GM23338 (cell line): ENCODE measurements around the gene VPS8. TPM values are rescaled to one million over a fixed set of nuclear protein-coding genes. Genes with fewer than 3 reads are reported as not detected.

Source experiments
- ATAC-seq: fragments of 200-7000 bp; cut with Tn5 transposase; 3 replicates; pipeline ENCODE4 v1.9.1; 2020
- DNase-seq: peaks from one replicate; pipeline ENCODE4 v3.0.0-alpha.2; 2015; ENCODE audit warnings: low spot score
- H2AFZ ChIP-seq: fragments of 200-600 bp; sonication (generic); 2 replicates; pipeline ENCODE4 v1.8.0; 2016; ENCODE audit warnings: antibody characterized with exemption, mild to moderate bottlenecking, moderate library complexity
- H3F3A ChIP-seq: fragments of 200-600 bp; sonication (generic); replicated peaks from 2 replicates; pipeline ENCODE4 v1.8.0; 2017; ENCODE audit warnings: antibody characterized with exemption, mixed run types, low read depth
- H3K27ac ChIP-seq: fragments of 200-600 bp; sonication (generic); 2 replicates; pipeline ENCODE4 v1.6.1; 2016; ENCODE audit warnings: low read depth
- H3K27me3 ChIP-seq: fragments of 200-600 bp; sonication (generic); 2 replicates; pipeline ENCODE4 v1.8.0; 2016; ENCODE audit warnings: mild to moderate bottlenecking, mixed run types, moderate library complexity; ENCODE audit not compliant: insufficient read depth
- H3K36me3 ChIP-seq: fragments of 200-600 bp; sonication (generic); 2 replicates; pipeline ENCODE4 v1.8.0; 2016; ENCODE audit warnings: mild to moderate bottlenecking; ENCODE audit not compliant: insufficient read depth
- H3K4me1 ChIP-seq: fragments of 200-600 bp; sonication (generic); 2 replicates; pipeline ENCODE4 v1.8.0; 2016; ENCODE audit warnings: mild to moderate bottlenecking, moderate library complexity; ENCODE audit not compliant: insufficient read depth
- H3K4me2 ChIP-seq: fragments of 200-600 bp; sonication (generic); 2 replicates; pipeline ENCODE4 v1.7.1; 2017; ENCODE audit warnings: mixed run types
- H3K4me3 ChIP-seq: fragments of 200-600 bp; sonication (generic); 2 replicates; pipeline ENCODE4 v1.6.1; 2016; ENCODE audit warnings: mixed run types
- H3K79me2 ChIP-seq: fragments of 200-600 bp; sonication (generic); replicated peaks from 2 replicates; pipeline ENCODE4 v1.8.0; 2017; ENCODE audit warnings: mild to moderate bottlenecking; ENCODE audit not compliant: insufficient read depth
- H3K9me2 ChIP-seq: fragments of 200-600 bp; sonication (generic); 2 replicates; pipeline ENCODE4 v1.8.0; 2017; ENCODE audit not compliant: insufficient read depth
- H4K20me1 ChIP-seq: fragments of 200-600 bp; sonication (generic); replicated peaks from 2 replicates; pipeline ENCODE4 v1.8.0; 2017; ENCODE audit warnings: mild to moderate bottlenecking; ENCODE audit not compliant: insufficient read depth
- H3K27ac Mint-ChIP-seq: 2 replicates; pipeline ENCODE4 v1.8.0; 2020; ENCODE audit warnings: inconsistent platforms, mild to moderate bottlenecking, moderate library complexity, mixed read lengths
- H3K27me3 Mint-ChIP-seq: 3 replicates; pipeline ENCODE4 v1.8.0; 2022; ENCODE audit warnings: low read depth, mild to moderate bottlenecking, moderate library complexity, mixed read lengths, inconsistent platforms; ENCODE audit not compliant: insufficient read depth, poor library complexity
- H3K36me3 Mint-ChIP-seq: 3 replicates; pipeline ENCODE4 v1.8.0; 2021; ENCODE audit warnings: low read depth, mild to moderate bottlenecking, inconsistent platforms, moderate library complexity, mixed read lengths
- H3K4me1 Mint-ChIP-seq: 3 replicates; pipeline ENCODE4 v1.8.0; 2020; ENCODE audit warnings: mild to moderate bottlenecking, inconsistent platforms, mixed read lengths
- H3K4me3 Mint-ChIP-seq: 3 replicates; pipeline ENCODE4 v1.8.0; 2021; ENCODE audit warnings: moderate library complexity, mild to moderate bottlenecking, inconsistent platforms, mixed read lengths
- H3K9me3 Mint-ChIP-seq: 3 replicates; pipeline ENCODE4 v1.8.0; 2020; ENCODE audit warnings: moderate library complexity, mild to moderate bottlenecking, inconsistent platforms, mixed read lengths
- ETS1 ChIP-seq: IDR thresholded peaks from 2 replicates; pipeline ENCODE4 v1.6.1; 2016; ENCODE audit warnings: antibody characterized with exemption
- JUNB ChIP-seq: IDR thresholded peaks from one replicate; pipeline ENCODE4 v1.6.1; 2016; ENCODE audit warnings: antibody characterized with exemption; ENCODE audit not compliant: unreplicated experiment
- ZNF331 ChIP-seq: fragments of 250-450 bp; sonication (Bioruptor Pico); IDR thresholded peaks from 2 replicates; pipeline ENCODE4 v1.5.0; 2020; ENCODE audit warnings: low read depth, mild to moderate bottlenecking, moderate library complexity
- ZNF462 ChIP-seq: fragments of 250-450 bp; sonication (Bioruptor Pico); IDR thresholded peaks from 2 replicates; pipeline ENCODE4 v1.5.0; 2020; ENCODE audit warnings: mild to moderate bottlenecking, moderate library complexity
- polyA plus RNA-seq: library from polyadenylated mRNA; unstranded; fragments of >200 nt; fragmentation: Nextera tagmentation; extraction: Ambion mirVana; gene quantifications from 2 replicates; pipeline ENCODE4 v1.2.1, GENCODE V29; 2016
- total RNA-seq: library from RNA; depleted of rRNA; stranded (reverse); fragments of >200 nt; shearing (Covaris generic); gene quantifications from 2 replicates; pipeline ENCODE4 v1.2.3, GENCODE V29; 2014

VPS8 gene
- total and polyA plus RNA-seq, 2 experiments from 2014 or later, result 17.3 to 45.5 TPM

GRCh38 chr3:184822081-184822480 lies 10.1 kb downstream of the VPS8 start (continued):
- TF ChIP-seq ZNF462 (CRISPR knock-in tag) (no peak), ETS1 (no peak)

GRCh38 chr3:184822654-184823053 lies 10.7 kb downstream of the VPS8 start:
- H2AFZ ChIP-seq, result no peak overlapping the region
- Mint-ChIP-seq H3K9me3 (no peaks in the 10 kb centered on the region), H3K4me1 (no peaks in the 10 kb centered on the region), H3K27ac (no peak overlapping the region), H3K4me3 (no peak overlapping the region), H3K27me3 (no peaks in the 10 kb centered on the region), H3K36me3 (no peaks in the 10 kb centered on the region)
- no peak overlapping the region for H3K27ac ChIP-seq
- TF ChIP-seq ZNF331 (no peak), ETS1 (no peak), JUNB (no peak)
- H3K4me1 ChIP-seq, result no peaks in the 10 kb centered on the region
- no peaks in the 10 kb centered on the region; the same call in 1 of the 2 replicates for H3K36me3 ChIP-seq
- no peaks in the 10 kb centered on the region for H3K79me2 ChIP-seq
- H3F3A ChIP-seq, result no peaks in the 10 kb centered on the region
- DNase-seq (no peak), ATAC-seq (no peak)
- no peaks in the 10 kb centered on the region; the same call in 1 of the 2 replicates for H4K20me1 ChIP-seq
- H3K27me3 ChIP-seq, result no peaks in the 10 kb centered on the region
- H3K4me2 ChIP-seq, result no peak overlapping the region
- no peaks in the 10 kb centered on the region for H3K9me2 ChIP-seq
- H3K4me3 ChIP-seq, result no peak overlapping the region
